Activated naive CD4-positive, alpha-beta T cell treated with anti-CD3 and anti-CD28 coated beads for 36 hours (primary cell): ENCODE results near the gene VIP. TPM values are rescaled to one million over a fixed set of nuclear protein-coding genes. Genes with fewer than 3 reads are reported as not detected.

Experiments
- CTCF ChIA-PET: fragments of 350-600 bp; sonication (Branson Sonifier 250); formaldehyde crosslinking; loops from one replicate; lab custom pipeline; 2021; ENCODE audit warnings: antibody characterized with exemption; lab: Charles Lee
- DNase-seq: peaks from one replicate; pipeline ENCODE4 v3.0.0-alpha.2; 2020
- H3K27ac Mint-ChIP-seq: one replicate; pipeline ENCODE4 v1.8.0; 2021; ENCODE audit warnings: mild to moderate bottlenecking, mixed read lengths
- H3K27me3 Mint-ChIP-seq: one replicate; pipeline ENCODE4 v1.8.0; 2021; ENCODE audit warnings: low read depth, mixed read lengths
- H3K36me3 Mint-ChIP-seq: one replicate; pipeline ENCODE4 v1.8.0; 2021; ENCODE audit warnings: low read depth, mixed read lengths
- H3K4me1 Mint-ChIP-seq: one replicate; pipeline ENCODE4 v1.8.0; 2021; ENCODE audit warnings: low read depth, mixed read lengths
- H3K4me3 Mint-ChIP-seq: one replicate; pipeline ENCODE4 v1.8.0; 2021; ENCODE audit warnings: mild to moderate bottlenecking, moderate library complexity, mixed read lengths
- H3K9me3 Mint-ChIP-seq: one replicate; pipeline ENCODE4 v1.8.0; 2021; ENCODE audit warnings: mixed read lengths
- intact Hi-C: fragments of 100-400 bp; cut with micrococcal nuclease; formaldehyde crosslinking; loops from one replicate; pipeline ENCODE4 v1.15.1; 2023
- total RNA-seq, 2 experiments: library from RNA; stranded (reverse); gene quantifications; one replicate each; pipeline ENCODE4 v1.2.3, GENCODE V29; 2021

VIP gene
- total RNA-seq, 2 experiments from 2014 or later = not detected

- Mint-ChIP-seq H3K9me3 (no peaks in the 10 kb centered on the region), H3K4me3 (no peak overlapping the region), H3K36me3 (no peaks in the 10 kb centered on the region), H3K4me1 (no peaks in the 10 kb centered on the region), H3K27ac (no peak overlapping the region), H3K27me3 (peaks cover 6% of the 10 kb centered on the region)
- intact Hi-C loops = no loop called here
- no peak for DNase-seq
- CTCF ChIA-PET = no interaction called here
These were observed 53.6 kb downstream of the VIP start for GRCh38 chr6:152804150-152804549.

Other genes with a start within 250 kb of the VIP start
- gene SYNE1, start 113.4 kb upstream of the VIP start, total RNA-seq = 10 to 100 TPM; 17.7 to 24.0 TPM
- not detected for gene MYCT1, start 52.9 kb upstream of the VIP start, total RNA-seq
- gene FBXO5, start 232.2 kb downstream of the VIP start, total RNA-seq = 10 to 100 TPM; 61.4 to 62.3 TPM